Muscle of leg (tissue), 11 donors: ENCODE results near the gene GRAMD1B. TPM values are rescaled to one million over a fixed set of nuclear protein-coding genes. Genes with fewer than 3 reads are reported as not detected.

Experiments
- DNase-seq: peaks from one replicate; pipeline ENCODE4 v3.0.0; 2013
- H3K27ac ChIP-seq: one replicate; pipeline ENCODE4 v1.5.1; 2013; ENCODE audit warnings: mild to moderate bottlenecking, low read length, control low read depth
- H3K27me3 ChIP-seq: one replicate; pipeline ENCODE4 v1.6.1; 2013; ENCODE audit warnings: low read length; ENCODE audit not compliant: control insufficient read depth, insufficient read depth
- H3K36me3 ChIP-seq: one replicate; pipeline ENCODE4 v1.6.1; 2013; ENCODE audit warnings: low read length; ENCODE audit not compliant: control insufficient read depth, insufficient read depth
- H3K4me1 ChIP-seq: one replicate; pipeline ENCODE4 v1.6.1; 2013; ENCODE audit warnings: low read length; ENCODE audit not compliant: control insufficient read depth, insufficient read depth
- H3K4me3 ChIP-seq: one replicate; pipeline ENCODE4 v1.5.1; 2013; ENCODE audit warnings: low read length, control low read depth
- H3K9me3 ChIP-seq: replicated peaks from 2 replicates; pipeline ENCODE4 v1.6.1; 2013; ENCODE audit warnings: low read depth, low read length; ENCODE audit not compliant: control insufficient read depth
- WGBS: methylation state at CpG from one replicate; pipeline ENCODE4 v1.1.5; 2013; ENCODE audit warnings: missing lambda C conversion rate; ENCODE audit not compliant: insufficient coverage; 5-methylcytosine and 5-hydroxymethylcytosine counted together
- polyA plus RNA-seq, 8 donors: library from polyadenylated mRNA; unstranded; fragments of 120-200 nt; gene quantifications; one replicate each; pipeline versions ENCODE4 v1.2.1 to v1.2.3, GENCODE V29; 2013; ENCODE audit warnings: inconsistent platforms in 1 of 8, low replicate concordance in 1 of 8; ENCODE audit not compliant: insufficient read length in 8 of 8, insufficient read depth in 1 of 8
- total RNA-seq: library from RNA; stranded (reverse); fragments of 120-200 nt; gene quantifications from one replicate; pipeline ENCODE4 v1.2.4, GENCODE V29; 2013

The GRAMD1B gene
- total and polyA plus RNA-seq, 9 donors, result 6.9 to 10.9 (median 8.7) TPM

DNA sequence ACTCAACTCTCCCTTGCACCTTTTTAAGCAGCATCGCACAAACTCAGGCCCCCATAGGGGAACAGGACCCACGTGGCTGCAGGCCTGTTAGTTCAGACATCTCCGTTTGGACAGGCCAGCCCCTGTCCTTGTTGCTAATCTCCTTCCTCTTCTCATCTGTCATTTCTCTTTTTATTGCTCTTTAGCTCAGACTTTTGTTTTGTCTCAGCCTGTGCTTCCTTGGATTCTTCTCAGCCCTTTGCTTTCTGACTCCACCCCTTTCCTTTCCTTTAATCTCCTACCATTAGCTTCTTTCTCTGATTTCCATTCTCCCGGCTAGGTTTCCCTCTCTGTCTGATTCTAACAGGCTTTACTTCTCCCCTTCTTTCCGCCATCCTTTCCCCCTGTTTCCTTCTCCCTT is 155.6 kb downstream of the GRAMD1B start:
- no peak overlapping the region for H3K4me3 ChIP-seq
- no peak for DNase-seq
- H3K27ac ChIP-seq, result no peak overlapping the region
- no peaks in the 10 kb centered on the region for H3K27me3 ChIP-seq
- WGBS, result 23% methylated on average over 4 of the region's 5 CpGs
- no peaks in the 10 kb centered on the region for H3K36me3 ChIP-seq
- H3K4me1 ChIP-seq, result peaks cover 41% of the 10 kb centered on the region
- no peaks in the 10 kb centered on the region for H3K9me3 ChIP-seq

DNA sequence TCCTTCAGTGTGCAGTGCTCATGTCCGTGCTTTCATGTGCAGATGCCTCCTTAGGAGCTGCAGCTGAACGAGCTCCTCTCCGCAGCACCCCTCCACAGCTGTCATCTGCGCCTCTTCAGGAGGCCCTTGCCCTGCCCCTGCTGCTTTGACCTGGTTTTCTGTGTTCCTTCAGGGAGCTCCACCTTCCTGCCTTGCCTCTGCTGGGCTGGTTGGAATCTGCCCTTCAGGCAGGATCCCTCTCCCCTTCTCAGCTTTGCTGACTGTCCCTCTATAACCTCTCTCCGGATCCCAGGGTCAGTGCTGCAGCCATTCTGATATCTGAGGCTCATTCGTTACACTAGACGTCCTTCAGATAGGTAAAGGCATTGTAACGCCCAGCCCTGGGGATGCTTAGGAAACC is 156.5 kb downstream of the GRAMD1B start:
- peaks cover 50% of the 10 kb centered on the region for H3K4me1 ChIP-seq
- WGBS, result 71% methylated on average over 8 of the region's 8 CpGs
- no peaks in the 10 kb centered on the region for H3K36me3 ChIP-seq
- H3K4me3 ChIP-seq, result no peak overlapping the region
- no peak for DNase-seq
- no peak overlapping the region for H3K27ac ChIP-seq
- H3K9me3 ChIP-seq, result no peaks in the 10 kb centered on the region
- no peaks in the 10 kb centered on the region for H3K27me3 ChIP-seq

DNA sequence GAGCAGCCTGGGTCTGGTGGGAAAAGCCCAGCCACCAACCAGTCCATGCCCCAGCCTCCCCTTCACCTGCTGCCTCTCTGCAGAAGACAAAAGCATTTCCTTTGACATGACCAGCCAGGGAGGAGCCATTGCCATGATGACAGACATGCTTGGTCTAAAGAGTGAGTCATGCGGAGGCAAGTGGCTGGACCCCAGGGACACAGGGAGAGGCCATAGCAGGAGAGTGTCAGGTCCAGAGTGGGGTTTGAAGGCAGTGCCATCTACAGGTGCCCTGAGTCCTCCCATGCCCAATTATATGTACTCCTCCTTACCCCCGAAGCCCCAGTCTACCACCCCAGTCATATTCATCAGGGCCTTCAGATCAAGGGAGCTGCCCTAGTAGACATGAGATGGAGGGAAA is 157.0 kb downstream of the GRAMD1B start:
- Histone ChIP-seq H3K36me3 (no peaks in the 10 kb centered on the region), H3K27ac (no peak overlapping the region), H3K27me3 (no peaks in the 10 kb centered on the region), H3K4me3 (no peak overlapping the region), H3K9me3 (no peaks in the 10 kb centered on the region), H3K4me1 (peaks cover 54% of the 10 kb centered on the region)
- 80% methylated on average over 1 of the region's 2 CpGs for WGBS
- DNase-seq, result no peak

DNA sequence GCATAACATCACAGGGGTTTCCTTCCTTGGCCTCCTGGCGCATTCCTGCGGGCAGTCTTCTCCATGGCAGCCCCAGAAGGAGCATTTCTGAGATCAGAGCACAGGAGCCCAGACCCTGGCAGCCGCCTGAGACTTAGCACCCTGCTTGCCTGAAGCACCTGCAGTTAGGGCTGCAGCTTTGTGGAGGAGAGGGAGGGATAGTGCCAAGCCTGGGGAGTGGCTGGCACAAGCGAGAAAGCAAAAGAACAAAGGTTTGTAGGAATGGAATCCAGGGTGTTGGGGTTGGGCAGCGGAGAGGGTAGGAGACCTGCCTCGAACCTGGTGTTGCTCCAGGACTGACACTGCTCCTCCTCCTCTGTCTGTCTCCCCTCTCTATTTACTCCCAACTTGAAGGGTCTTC is 157.5 kb downstream of the GRAMD1B start:
- no peaks in the 10 kb centered on the region for H3K36me3 ChIP-seq
- WGBS, result 92% methylated on average over 4 of the region's 6 CpGs
- H3K27ac ChIP-seq, result no peak overlapping the region
- H3K4me1 ChIP-seq, result peaks cover 54% of the 10 kb centered on the region
- H3K4me3 ChIP-seq, result no peak overlapping the region
- no peaks in the 10 kb centered on the region for H3K9me3 ChIP-seq
- no peak for DNase-seq
- no peaks in the 10 kb centered on the region for H3K27me3 ChIP-seq

DNA sequence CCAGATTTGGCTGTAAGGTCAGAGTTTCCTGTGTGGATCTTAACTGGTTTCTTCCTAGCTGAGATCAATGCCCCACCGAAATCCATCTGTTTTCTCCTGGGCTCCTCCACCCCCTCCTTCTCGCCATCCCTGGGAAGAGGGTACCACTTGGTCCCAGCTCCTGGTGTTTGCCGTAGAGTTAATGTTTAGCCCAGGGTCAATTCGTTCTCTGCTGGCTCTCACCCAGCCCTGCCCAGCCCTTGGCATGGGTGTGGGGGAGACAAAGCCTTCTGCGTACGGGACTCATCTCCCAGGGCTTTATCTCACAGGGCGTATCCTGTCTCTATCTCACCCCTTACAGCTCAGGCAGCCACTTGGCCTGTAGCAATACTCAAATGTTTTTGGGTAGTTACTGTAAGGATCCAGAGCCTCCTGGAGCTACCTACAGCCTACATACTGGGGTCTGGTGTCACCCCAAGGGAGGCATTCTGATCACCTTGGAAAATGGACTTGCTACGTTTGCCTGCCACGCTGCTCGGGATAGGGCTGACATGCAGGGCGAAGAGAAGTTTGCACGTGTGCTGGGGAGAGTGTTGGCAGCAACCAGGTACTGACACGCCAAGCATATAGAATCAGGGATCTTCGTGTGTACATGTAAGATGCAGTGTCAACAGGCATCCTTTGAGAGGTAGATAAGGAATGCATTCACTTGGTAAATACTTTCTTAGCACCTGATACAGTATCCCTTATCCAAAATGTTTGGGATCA is 158.2 kb downstream of the GRAMD1B start:
- Histone ChIP-seq H3K27me3 (no peaks in the 10 kb centered on the region), H3K36me3 (no peaks in the 10 kb centered on the region), H3K9me3 (no peaks in the 10 kb centered on the region), H3K27ac (no peak overlapping the region), H3K4me3 (no peak overlapping the region), H3K4me1 (peaks cover 54% of the 10 kb centered on the region)
- WGBS, result 74% methylated on average over 10 of the region's 14 CpGs
- no peak for DNase-seq

DNA sequence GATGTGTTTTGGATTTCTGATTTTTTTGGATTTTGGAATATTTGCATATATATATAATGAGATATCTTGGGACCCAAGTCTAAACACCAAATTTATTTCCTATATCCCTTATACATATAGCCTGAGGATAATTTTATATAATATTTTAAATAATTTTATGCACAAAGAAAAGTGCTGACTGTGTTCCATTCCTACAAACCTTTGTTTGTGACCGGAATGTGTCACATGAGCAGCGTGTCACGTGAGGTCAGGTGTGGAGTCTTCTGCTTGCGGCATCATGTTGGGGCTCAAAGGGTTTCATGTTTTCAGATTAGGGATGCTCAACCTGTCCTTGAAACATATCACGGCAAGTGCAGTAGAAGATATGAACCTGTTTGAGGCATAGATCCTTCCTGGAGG is 158.8 kb downstream of the GRAMD1B start:
- Histone ChIP-seq H3K27ac (no peak overlapping the region), H3K27me3 (no peaks in the 10 kb centered on the region), H3K4me3 (no peak overlapping the region), H3K9me3 (no peaks in the 10 kb centered on the region), H3K4me1 (peaks cover 54% of the 10 kb centered on the region), H3K36me3 (no peaks in the 10 kb centered on the region)
- DNase-seq, result no peak
- WGBS, result 100% methylated on average over 5 of the region's 5 CpGs

DNA sequence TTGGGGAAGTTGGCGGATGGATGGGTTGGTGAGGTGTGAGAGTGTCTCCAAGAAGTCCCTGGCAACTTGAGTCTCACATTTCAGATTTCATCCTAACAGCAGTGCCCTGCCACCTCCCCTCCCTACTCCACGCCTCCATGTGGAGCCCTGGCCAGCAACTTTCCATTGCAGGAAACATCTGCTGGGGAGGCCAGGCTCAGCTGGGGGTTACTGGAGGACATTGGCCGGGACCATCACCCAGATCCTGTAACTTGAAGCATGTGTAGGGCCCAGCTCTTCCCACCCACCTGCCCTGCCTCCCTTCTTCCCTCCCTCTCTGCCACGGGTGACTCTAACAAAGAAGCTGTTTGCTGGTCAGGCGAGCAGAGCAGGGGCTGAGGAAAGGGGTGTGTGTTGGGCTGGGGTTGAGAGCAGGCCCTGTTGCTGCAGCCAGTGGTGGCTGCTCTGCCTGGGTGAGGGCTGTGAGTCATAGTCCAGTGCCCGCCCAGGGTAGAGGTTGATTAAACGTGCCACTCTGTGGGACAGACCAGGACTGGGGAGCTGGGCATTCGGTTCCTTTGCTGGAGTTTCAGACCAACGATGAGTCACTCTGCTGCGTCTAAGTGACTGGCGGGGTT is 160.3 kb downstream of the GRAMD1B start:
- H3K4me3 ChIP-seq, result no peak overlapping the region
- peak; percentile 85 for DNase-seq
- peaks cover 44% of the 10 kb centered on the region for H3K4me1 ChIP-seq
- H3K36me3 ChIP-seq, result peaks cover 8% of the 10 kb centered on the region
- H3K27ac ChIP-seq, result peak overlapping the region; percentile 71
- no peaks in the 10 kb centered on the region for H3K9me3 ChIP-seq
- WGBS, result 60% methylated on average over 9 of the region's 11 CpGs
- no peaks in the 10 kb centered on the region for H3K27me3 ChIP-seq

DNA sequence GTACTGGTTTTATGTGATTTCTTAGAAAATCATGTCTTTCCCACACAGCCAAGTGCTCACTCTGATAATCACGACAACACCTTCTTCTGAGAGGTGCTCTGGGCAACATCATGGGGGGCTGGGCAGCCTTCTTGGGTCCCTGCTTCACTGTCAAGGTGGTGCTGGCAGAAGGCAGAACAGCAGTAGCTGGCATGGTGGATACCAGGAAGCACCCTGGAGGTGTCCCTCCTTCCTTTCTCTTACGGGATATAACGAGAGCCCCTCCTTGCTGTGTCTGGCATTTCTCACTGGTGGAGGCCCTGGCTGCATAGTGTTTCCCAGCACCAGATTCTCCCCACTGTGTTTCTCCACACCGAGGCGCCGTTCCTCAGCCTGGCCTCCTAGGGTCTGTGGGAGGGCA is 163.5 kb downstream of the GRAMD1B start:
- H3K27ac ChIP-seq, result no peak overlapping the region
- no peak for DNase-seq
- no peaks in the 10 kb centered on the region for H3K27me3 ChIP-seq
- WGBS, result 90% methylated on average over 2 of the region's 6 CpGs
- peaks cover 15% of the 10 kb centered on the region for H3K36me3 ChIP-seq
- no peaks in the 10 kb centered on the region for H3K9me3 ChIP-seq
- no peak overlapping the region for H3K4me3 ChIP-seq
- H3K4me1 ChIP-seq, result peaks cover 25% of the 10 kb centered on the region

DNA sequence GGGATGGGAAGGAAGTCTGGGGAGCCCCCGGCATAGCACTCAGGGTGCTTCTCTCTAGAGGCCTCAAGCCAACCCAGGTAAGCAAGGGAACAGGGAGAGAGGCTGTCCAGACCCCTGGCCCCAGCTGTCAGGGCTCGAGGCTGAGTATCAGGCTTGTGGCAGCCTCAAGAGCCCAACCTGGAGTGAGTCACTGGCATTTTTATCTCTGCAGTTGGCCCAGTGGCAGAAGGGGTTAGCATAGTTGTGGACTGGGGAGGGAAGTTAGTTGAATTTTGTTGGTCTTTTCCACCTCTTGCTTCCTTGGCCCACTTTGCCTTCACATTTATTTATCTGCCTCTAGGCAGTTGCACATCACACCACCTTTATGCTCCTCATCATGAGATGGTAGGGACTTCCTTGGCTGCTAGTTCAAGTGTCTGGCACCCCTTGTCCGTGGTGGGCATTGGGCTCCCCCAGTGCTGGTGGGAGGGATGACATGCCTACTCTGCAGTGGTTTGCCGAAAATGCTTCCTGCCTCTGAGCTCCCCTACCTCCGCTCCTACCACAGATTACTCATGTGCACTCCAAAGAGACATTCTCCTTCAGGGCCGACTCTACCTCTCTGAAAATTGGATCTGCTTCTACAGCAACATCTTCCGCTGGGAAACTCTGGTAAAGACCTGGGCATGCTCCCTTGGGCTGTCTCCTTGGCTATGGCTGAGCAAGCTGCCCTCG is 164.3 kb downstream of the GRAMD1B start:
- WGBS, result 84% methylated on average over 7 of the region's 8 CpGs
- no peak for DNase-seq
- H3K27ac ChIP-seq, result no peak overlapping the region
- no peaks in the 10 kb centered on the region for H3K9me3 ChIP-seq
- H3K27me3 ChIP-seq, result no peaks in the 10 kb centered on the region
- H3K4me3 ChIP-seq, result no peak overlapping the region
- peaks cover 25% of the 10 kb centered on the region for H3K4me1 ChIP-seq
- H3K36me3 ChIP-seq, result peaks cover 15% of the 10 kb centered on the region

DNA sequence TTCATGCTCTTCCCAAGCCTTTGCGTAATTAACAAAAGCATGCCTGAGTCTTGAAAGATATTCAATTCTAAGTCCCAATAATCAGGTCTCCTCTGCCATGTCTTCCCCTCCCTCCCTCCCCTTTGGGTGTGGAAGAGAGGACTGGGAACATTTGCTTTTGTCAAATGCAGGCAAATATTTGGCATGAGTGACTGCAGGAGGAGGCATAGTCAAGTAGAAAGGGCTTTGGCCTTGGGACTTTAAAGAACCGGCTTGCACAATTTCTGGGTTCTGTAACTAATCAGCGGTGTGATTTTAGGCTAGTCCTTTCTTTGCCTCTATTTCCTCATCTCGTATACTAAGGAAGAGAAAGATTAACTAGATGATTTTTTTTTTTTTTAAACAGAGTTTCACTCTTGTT is 164.9 kb downstream of the GRAMD1B start:
- no peak overlapping the region for H3K27ac ChIP-seq
- no CpG with 5 or more reads among the region's 4 CpGs for WGBS
- peaks cover 21% of the 10 kb centered on the region for H3K4me1 ChIP-seq
- H3K36me3 ChIP-seq, result peaks cover 15% of the 10 kb centered on the region
- DNase-seq, result no peak
- H3K27me3 ChIP-seq, result no peaks in the 10 kb centered on the region
- no peak overlapping the region for H3K4me3 ChIP-seq
- no peaks in the 10 kb centered on the region for H3K9me3 ChIP-seq
